ENCODE results near the gene LAPTM5. TPM values are rescaled to one million over a fixed set of nuclear protein-coding genes. Genes with fewer than 3 reads are reported as not detected.

The LAPTM5 gene
- total RNA-seq, 1 experiment from 2014 or later = 0.15 TPM

GRCh38 chr1:30782361-30783255 is 25.0 kb upstream of the LAPTM5 start:
- Histone ChIP-seq H2BK15ac (ENCODE audit: low read depth, low read length) (no peak overlapping the region), H3K9ac (ENCODE audit: extremely low read depth, insufficient read length, low read length) (no peak overlapping the region), H3K18ac (ENCODE audit: insufficient read length, low read depth, low read length) (peak overlapping the region; percentile 51), H3K4me1 (ENCODE audit: insufficient read depth, low read length) (no peaks in the 10 kb centered on the region), H4K20me1 (ENCODE audit: control insufficient read depth, insufficient read depth, insufficient read length) (no peaks in the 10 kb centered on the region), H2BK5ac (ENCODE audit: insufficient read length, low read length) (no peak overlapping the region), H4K5ac (ENCODE audit: insufficient read length, low read depth, low read length) (no peak overlapping the region), H3K79me1 (ENCODE audit: insufficient read depth, low read depth, low read length, poor library complexity, severe bottlenecking) (no peaks in the 10 kb centered on the region), H3K23me2 (ENCODE audit: insufficient read length, low read depth, low read length, poor library complexity, severe bottlenecking) (peaks cover 4% of the 10 kb centered on the region), H3K79me2 (ENCODE audit: insufficient read depth, low read length) (no peaks in the 10 kb centered on the region), H2AK5ac (ENCODE audit: insufficient read length, low read length) (no peak overlapping the region), H2BK120ac (ENCODE audit: low read depth, low read length, poor library complexity, severe bottlenecking) (no peak overlapping the region), H3K23ac (ENCODE audit: insufficient read length, low read depth, low read length) (no peak overlapping the region), H3K14ac (ENCODE audit: insufficient read depth, low read length) (0 out of 2 replicates have a peak overlapping the region, but pooled peaks have one; percentile 45), H4K91ac (ENCODE audit: insufficient read length, low read depth, low read length) (no peak overlapping the region), H4K8ac (replicated peaks; ENCODE audit: insufficient read length, low read depth, low read length) (no peak overlapping the region), H3K4ac (ENCODE audit: low read depth, low read length) (no peak overlapping the region), H3T11ph (ENCODE audit: low read length) (no peak overlapping the region), H3K27ac (ENCODE audit: insufficient read length, low read depth, low read length) (no peak overlapping the region), H3K4me2 (ENCODE audit: insufficient read depth, insufficient read length, low read length) (peak overlapping the region; percentile 52), H2AFZ (ENCODE audit: low read length) (no peak overlapping the region), H3K27me3 (ENCODE audit: insufficient read depth, low read length) (no peaks in the 10 kb centered on the region; the same call in 1 of the 2 replicates), H2BK20ac (ENCODE audit: low read depth, low read length, poor library complexity, severe bottlenecking) (no peak overlapping the region), H3K9me3 (ENCODE audit: control insufficient read depth, low read depth, low read length) (no peaks in the 10 kb centered on the region), H2BK12ac (ENCODE audit: insufficient read length, low read depth, low read length) (no peak overlapping the region), H3K56ac (ENCODE audit: insufficient read length, low read depth, low read length) (no peak overlapping the region)
- Mint-ChIP-seq H3K27ac (peak overlapping the region in 1 of 3 experiments; percentile 70; a peak in 1 of 7 replicates), H3K27me3 (ENCODE audit: low read depth) (peaks cover 18% of the 10 kb centered on the region), H3K36me3 (ENCODE audit: insufficient read depth in 1 of 3, low read depth in 3 of 3) (no peaks in the 10 kb centered on the region), H3K9me3 (no peaks in the 10 kb centered on the region; a peak in 1 of 5 replicates), H3K4me1 (peaks cover 12 to 26% of the 10 kb centered on the region in 2 experiments), H3K4me3 (peak overlapping the region in 1 of 2 experiments; percentile 39; a peak in 2 of 5 replicates)
- DNase-seq = peak; percentile 89
- peak; percentile 65 for TF ChIP-seq CTCF (conservative IDR thresholded peaks at IDR 0.05)
- WGBS (ENCODE audit: extremely low coverage, insufficient read length, low lambda C conversion rate) = no CpG with 5 or more reads among the region's 25 CpGs
